Pancreas (tissue), 10 donors: ENCODE measurements around the gene SDK1. TPM values are rescaled to one million over a fixed set of nuclear protein-coding genes. Genes with fewer than 3 reads are reported as not detected.

ENCODE experiments used
- ATAC-seq, 4 donors: fragments of 200-7000 bp; cut with Tn5 transposase; one replicate each; pipeline versions ENCODE4 v1.8.0 to v1.9.1; 2020; ENCODE audit warnings: mild to moderate bottlenecking in 4 of 4, moderate library complexity in 4 of 4
- DNase-seq, 6 donors: peaks; one replicate each; pipeline ENCODE4 v3.0.0-alpha.2; 2020
- FAIRE-seq: peaks from 2 replicates; lab custom pipeline; 2012; peaks lifted over from hg19 to GRCh38; lab: Jason Lieb, UNC
- H3K27ac ChIP-seq, 4 donors: fragments of 200-600 bp; sonication (generic); 1 replicate in 3 of 4; 2 replicates in 1 of 4; pipeline versions ENCODE4 v1.5.0 to v1.8.0; 2020
- H3K27me3 ChIP-seq, 4 donors: fragments of 200-600 bp; one replicate each; pipeline ENCODE4 v1.8.0; 2021
- H3K36me3 ChIP-seq, 3 donors: fragments of 200-600 bp; sonication (generic) in 1 of 3; one replicate each; pipeline versions ENCODE4 v1.5.0 to v1.8.0; 2020 to 2021
- H3K4me1 ChIP-seq, 3 donors: fragments of 200-600 bp; one replicate each; pipeline ENCODE4 v1.8.0; 2021
- H3K4me3 ChIP-seq, 4 donors: fragments of 200-600 bp; sonication (generic) in 2 of 4; one replicate each; pipeline versions ENCODE4 v1.5.0 to v1.8.0; 2020 to 2021
- H3K9me3 ChIP-seq, 4 donors: fragments of 200-600 bp; one replicate each; pipeline ENCODE4 v1.8.0; 2021
- WGBS, 2 donors: extraction: QIAGEN DNeasy Blood & Tissue Kit; methylation state at CpG; one replicate each; pipeline ENCODE4 v1.1.7; 2013; 5-methylcytosine and 5-hydroxymethylcytosine counted together
- intact Hi-C, 3 donors: fragments of 100-400 bp; cut with DNase I; formaldehyde crosslinking; loops; one replicate each; pipeline versions ENCODE4 v1.11.1 to v1.14.2; 2022
- polyA plus RNA-seq, 2 donors: library from polyadenylated mRNA; stranded (reverse); fragments of 200-250 nt; gene quantifications; one replicate each; pipeline ENCODE4 v1.2.3, GENCODE V29; 2013
- total RNA-seq, 6 donors: library from RNA; stranded (reverse); fragmentation: NEBNext Ultra II Directional in 4 of 6; extraction: Animal tissue kit (Norgen Biotek cat#: 25700) in 4 of 6; gene quantifications; one replicate each; pipeline versions ENCODE4 v1.2.1 to v1.2.4, GENCODE V29; 2021 to 2023
- TF ChIP-seq, protein P1 (sequence below), 4 donors: fragments of 200-600 bp; sonication (generic) in 3 of 4; IDR thresholded peaks; one replicate each; pipeline versions ENCODE4 v1.5.0 to v1.8.0; 2021; ENCODE audit warnings: antibody characterized with exemption in 4 of 4
- donor health status: healthy with polysubstance abuse.
- donor health status: DM: no; HTN: no; CAD: no; lungs with moderate emphysema.
- donor health status: DM: no; HTN: no; CAD: no.
- donor health status: control.
- donor health status: control.
- donor health status: Bipolar disorder and iron deficiency.
- donor health status: DM: yes; HTN: yes; CAD: no.
- donor health status: DM: no; HTN: no; CAD: no.
- donor health status: DM: no; HTN: no; CAD: no.
- donor health status: DM: yes; HTN: yes; CAD: no.

The SDK1 gene
- total and polyA plus RNA-seq, 8 donors: 10.8 to 30.8 (median 19.8) TPM

- H3K36me3 ChIP-seq: no peaks in the 10 kb centered on the region
- TF ChIP-seq, protein P1, sequence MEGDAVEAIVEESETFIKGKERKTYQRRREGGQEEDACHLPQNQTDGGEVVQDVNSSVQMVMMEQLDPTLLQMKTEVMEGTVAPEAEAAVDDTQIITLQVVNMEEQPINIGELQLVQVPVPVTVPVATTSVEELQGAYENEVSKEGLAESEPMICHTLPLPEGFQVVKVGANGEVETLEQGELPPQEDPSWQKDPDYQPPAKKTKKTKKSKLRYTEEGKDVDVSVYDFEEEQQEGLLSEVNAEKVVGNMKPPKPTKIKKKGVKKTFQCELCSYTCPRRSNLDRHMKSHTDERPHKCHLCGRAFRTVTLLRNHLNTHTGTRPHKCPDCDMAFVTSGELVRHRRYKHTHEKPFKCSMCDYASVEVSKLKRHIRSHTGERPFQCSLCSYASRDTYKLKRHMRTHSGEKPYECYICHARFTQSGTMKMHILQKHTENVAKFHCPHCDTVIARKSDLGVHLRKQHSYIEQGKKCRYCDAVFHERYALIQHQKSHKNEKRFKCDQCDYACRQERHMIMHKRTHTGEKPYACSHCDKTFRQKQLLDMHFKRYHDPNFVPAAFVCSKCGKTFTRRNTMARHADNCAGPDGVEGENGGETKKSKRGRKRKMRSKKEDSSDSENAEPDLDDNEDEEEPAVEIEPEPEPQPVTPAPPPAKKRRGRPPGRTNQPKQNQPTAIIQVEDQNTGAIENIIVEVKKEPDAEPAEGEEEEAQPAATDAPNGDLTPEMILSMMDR (IDR thresholded peaks at IDR 0.05): no peak
Measured at GRCh38 chr7:4024806-4025205, 723.8 kb downstream of the SDK1 start.

DNA sequence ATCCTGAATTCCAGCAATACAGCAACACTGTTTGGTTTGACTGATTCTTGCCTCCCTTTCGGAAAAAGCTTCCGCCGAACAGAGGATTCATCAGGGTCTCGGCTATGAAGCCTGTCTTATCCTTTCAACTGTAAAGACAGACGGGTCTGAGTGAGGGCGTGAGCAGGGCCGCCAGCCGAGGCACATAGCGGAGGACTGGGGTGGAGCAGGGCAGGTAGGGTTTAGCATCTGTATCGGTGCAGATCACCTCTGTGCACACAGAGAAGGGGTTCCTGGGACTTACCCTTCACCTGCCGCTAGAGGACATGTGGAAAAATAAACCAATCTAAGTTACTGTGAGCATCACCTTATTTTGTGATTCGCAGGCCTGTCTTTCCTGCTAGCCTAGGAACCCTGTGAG is 724.2 kb downstream of the SDK1 start:
- ATAC-seq (no peak), FAIRE-seq (no peak), DNase-seq (no peak)
- Histone ChIP-seq H3K27me3 (no peaks in the 10 kb centered on the region), H3K36me3 (no peaks in the 10 kb centered on the region), H3K27ac (no peak overlapping the region), H3K9me3 (no peaks in the 10 kb centered on the region), H3K4me3 (no peak overlapping the region), H3K4me1 (peaks cover 0 to 4% (median 0%) of the 10 kb centered on the region in 3 donors)
- intact Hi-C loops: no loop called here
- TF ChIP-seq, protein P1 (IDR thresholded peaks at IDR 0.05): no peak
- WGBS, 2 donors: 95 to 97% methylated on average over 12 of the region's 12 CpGs

More at GRCh38 chr7:4024806-4025205, 723.8 kb downstream of the SDK1 start:
- WGBS, 2 donors: 87% methylated on average over 7 of the region's 7 CpGs
- intact Hi-C loops: no loop called here
- Histone ChIP-seq H3K4me3 (no peak overlapping the region), H3K27ac (no peak overlapping the region), H3K9me3 (no peaks in the 10 kb centered on the region), H3K27me3 (no peaks in the 10 kb centered on the region), H3K4me1 (peaks cover 0 to 4% (median 0%) of the 10 kb centered on the region in 3 donors)
- ATAC-seq (no peak), DNase-seq (no peak), FAIRE-seq (no peak)

- Histone ChIP-seq H3K9me3 (no peaks in the 10 kb centered on the region), H3K4me3 (no peak overlapping the region), H3K36me3 (no peaks in the 10 kb centered on the region), H3K27me3 (no peaks in the 10 kb centered on the region), H3K27ac (no peak overlapping the region), H3K4me1 (peaks cover 0 to 4% (median 0%) of the 10 kb centered on the region in 3 donors)
- ATAC-seq (no peak), DNase-seq (no peak), FAIRE-seq (no peak)
- intact Hi-C loops: no loop called here
- TF ChIP-seq, protein P1 (IDR thresholded peaks at IDR 0.05): no peak
- 90 to 91% methylated on average over 26 of the region's 26 CpGs for WGBS, 2 donors
Measured at GRCh38 chr7:4025694-4026615, 724.9 kb downstream of the SDK1 start.

DNA sequence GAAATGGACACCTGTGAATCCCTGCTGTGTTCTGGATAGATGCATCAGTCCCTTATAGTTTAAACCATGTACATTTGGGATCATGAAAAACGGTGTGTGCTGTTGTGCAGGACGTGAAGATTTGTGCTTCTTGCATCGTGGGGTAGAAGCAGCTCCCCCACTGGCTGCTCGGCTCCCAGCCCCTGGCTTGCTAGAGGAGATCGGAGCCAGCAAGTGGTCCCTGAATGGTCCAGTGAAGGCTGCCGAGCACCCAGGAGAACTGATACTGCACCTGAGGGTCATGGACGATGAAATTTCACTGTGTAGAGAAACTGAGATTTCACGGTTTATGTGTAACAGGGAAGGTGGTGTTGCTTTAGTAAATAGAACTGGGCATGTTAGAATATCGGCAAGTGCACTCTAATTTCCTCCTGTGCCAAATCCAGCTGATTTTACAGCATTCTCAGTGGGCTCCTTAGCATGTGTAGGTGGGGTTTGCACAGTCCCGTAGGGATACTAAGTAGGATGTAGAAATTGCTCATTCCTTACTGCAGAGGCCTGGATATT is 726.0 kb downstream of the SDK1 start:
- TF ChIP-seq, protein P1 (IDR thresholded peaks at IDR 0.05): no peak
- peaks cover 0 to 4% (median 0%) of the 10 kb centered on the region in 3 donors for H3K4me1 ChIP-seq
- FAIRE-seq (no peak), DNase-seq (no peak), ATAC-seq (no peak)
- 92 to 97% methylated on average over 10 of the region's 10 CpGs for WGBS, 2 donors
- no peak overlapping the region for H3K4me3 ChIP-seq
- H3K27me3 ChIP-seq: no peaks in the 10 kb centered on the region
- H3K36me3 ChIP-seq: no peaks in the 10 kb centered on the region
- no peaks in the 10 kb centered on the region for H3K9me3 ChIP-seq
- H3K27ac ChIP-seq: no peak overlapping the region
- intact Hi-C loops: no loop called here
